ENCODE measurements around the gene TPPP. TPM values are rescaled to one million over a fixed set of nuclear protein-coding genes. Genes with fewer than 3 reads are reported as not detected.
A peak's percentile ranks its signal among the peaks of the same experiment; 100 is the strongest.
"Not testable (repeated sequence)": the region's sequence is repeated elsewhere in the genome, so short reads cannot be mapped to it uniquely, and the experiment has no call there.

Gene TPPP
- total RNA-seq (2014; rRNA removed; shearing (Covaris generic)) (0.13 TPM in 1 of 2 replicates, not detected in the other), polyA plus RNA-seq (2016; fragmentation: Nextera tagmentation; extraction: Ambion mirVana) (not detected in 2 replicates)

- H3K27ac ChIP-seq; H3K9me2 ChIP-seq (ENCODE audit: insufficient read depth); H3K36me3 ChIP-seq (ENCODE audit: low read depth); H3K9me3 ChIP-seq (ENCODE audit: low read depth); H3K9ac ChIP-seq; in situ Hi-C loops (cut with MboI); H3F3A ChIP-seq (ENCODE audit: insufficient read depth); H3K27me3 ChIP-seq (replicated peaks; ENCODE audit: insufficient read depth); H2AFZ ChIP-seq; H3K4me1 ChIP-seq (ENCODE audit: insufficient read depth); H3K79me2 ChIP-seq (ENCODE audit: insufficient read depth); H4K20me1 ChIP-seq (ENCODE audit: insufficient read depth): not testable (repeated sequence)
- DNase-seq: peak; percentile 65
- Histone ChIP-seq H3K4me2 (ENCODE audit: unreplicated experiment) (peak within 1 kb of the TSS; percentile 28), H3K4me3 (peak within 1 kb of the TSS; percentile 5; the same call in 1 of the 2 replicates)
- 1% methylated on average over 35 of the region's 109 CpGs; no CpG with 5 or more reads in 1 of the 2 experiments for WGBS, 2 experiments (ENCODE audit: low coverage in 1 of 2, low lambda C conversion rate in 2 of 2, missing lambda C conversion rate in 2 of 2)
Measured at GRCh38 chr5:693271-694041, at the start of gene TPPP. TSS of gene TPPP (minus strand) at chr5:693352. CDS start at chr5:678060, 15,292 bp downstream.

GRCh38 chr5:742276-742675 lies 49.1 kb upstream of the TPPP start:
- H3K9me3 ChIP-seq (ENCODE audit: low read depth); DNase-seq; H3K4me1 ChIP-seq (ENCODE audit: insufficient read depth); H2AFZ ChIP-seq; in situ Hi-C loops (cut with MboI); H3K9me2 ChIP-seq (ENCODE audit: insufficient read depth); H3K9ac ChIP-seq; H3K79me2 ChIP-seq (ENCODE audit: insufficient read depth); H3K4me3 ChIP-seq; H3F3A ChIP-seq (ENCODE audit: insufficient read depth); H3K36me3 ChIP-seq (ENCODE audit: low read depth); H3K27me3 ChIP-seq (replicated peaks; ENCODE audit: insufficient read depth); H4K20me1 ChIP-seq (ENCODE audit: insufficient read depth); H3K27ac ChIP-seq; H3K4me2 ChIP-seq (ENCODE audit: unreplicated experiment): not testable (repeated sequence)
- WGBS, 2 experiments (ENCODE audit: low coverage in 1 of 2, low lambda C conversion rate in 2 of 2, missing lambda C conversion rate in 2 of 2): 42 to 57% methylated on average over 3 to 6 of the region's 6 CpGs

DNA sequence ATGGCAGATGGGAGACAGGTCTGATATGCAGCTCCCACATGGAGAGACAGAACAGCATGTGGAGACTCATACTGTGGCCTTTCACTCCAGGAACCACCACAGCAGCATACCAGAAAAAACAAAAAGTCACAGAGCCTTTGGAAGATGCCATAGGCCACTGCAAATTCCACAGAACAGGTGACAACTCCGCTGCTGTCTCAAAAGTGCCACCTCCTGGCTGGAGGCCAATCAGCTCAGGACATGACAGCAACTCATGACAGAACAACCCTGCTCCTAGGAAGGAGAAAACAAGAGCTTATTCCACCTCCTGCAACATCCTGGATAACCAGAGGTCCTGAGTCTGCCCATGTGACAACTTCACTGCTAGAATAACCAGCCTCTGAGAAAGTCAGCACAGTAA lies 41.0 kb upstream of the TPPP start:
- H3K36me3 ChIP-seq (ENCODE audit: low read depth); H3K27me3 ChIP-seq (replicated peaks; ENCODE audit: insufficient read depth); H3F3A ChIP-seq (ENCODE audit: insufficient read depth); H3K9me2 ChIP-seq (ENCODE audit: insufficient read depth); H3K4me3 ChIP-seq; DNase-seq; H3K4me2 ChIP-seq (ENCODE audit: unreplicated experiment); H3K4me1 ChIP-seq (ENCODE audit: insufficient read depth); H3K79me2 ChIP-seq (ENCODE audit: insufficient read depth); in situ Hi-C loops (cut with MboI); H3K27ac ChIP-seq; H3K9me3 ChIP-seq (ENCODE audit: low read depth); H3K9ac ChIP-seq; H2AFZ ChIP-seq; H4K20me1 ChIP-seq (ENCODE audit: insufficient read depth): not testable (repeated sequence)
- no CpG with 5 or more reads among the region's 1 CpG for WGBS, 2 experiments (ENCODE audit: low coverage in 1 of 2, low lambda C conversion rate in 2 of 2, missing lambda C conversion rate in 2 of 2)

DNA sequence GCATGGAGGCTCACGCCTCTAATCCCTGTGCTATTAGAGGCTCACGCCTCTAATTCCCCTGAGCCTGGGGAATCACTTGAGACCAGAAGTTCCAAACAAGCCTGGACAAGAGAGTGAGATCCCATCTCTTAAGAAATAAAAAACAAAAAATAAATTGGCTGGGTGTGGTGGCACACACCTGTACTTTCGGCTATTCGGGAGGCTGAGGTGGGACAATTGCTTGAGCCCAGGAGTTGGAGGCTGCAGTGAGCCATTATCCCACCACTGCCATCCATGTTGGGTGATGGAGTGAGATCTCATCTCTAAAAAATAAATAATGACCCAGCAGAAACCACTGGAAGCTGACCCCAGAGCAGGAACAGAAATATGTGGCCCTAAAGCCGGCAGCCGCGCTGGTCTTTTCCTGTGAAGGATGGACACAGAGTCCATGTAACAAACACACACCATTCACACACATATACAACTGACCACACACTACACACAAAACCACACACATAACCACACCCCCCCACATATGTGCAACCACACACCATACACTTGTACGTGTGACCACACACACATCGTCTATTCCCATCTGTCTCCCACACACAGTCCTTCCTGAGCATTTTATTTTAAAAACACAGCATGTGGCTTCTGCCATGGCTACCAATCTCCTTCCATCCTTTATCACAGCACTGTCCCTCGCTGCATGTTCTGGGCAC lies 39.8 kb upstream of the TPPP start:
- H3K27me3 ChIP-seq (replicated peaks; ENCODE audit: insufficient read depth); H3K36me3 ChIP-seq (ENCODE audit: low read depth); H3K79me2 ChIP-seq (ENCODE audit: insufficient read depth); H3K4me1 ChIP-seq (ENCODE audit: insufficient read depth); H3K4me3 ChIP-seq; H3K9me3 ChIP-seq (ENCODE audit: low read depth); H3K4me2 ChIP-seq (ENCODE audit: unreplicated experiment); DNase-seq; H3K9me2 ChIP-seq (ENCODE audit: insufficient read depth); H3K9ac ChIP-seq; H3F3A ChIP-seq (ENCODE audit: insufficient read depth); H2AFZ ChIP-seq; H4K20me1 ChIP-seq (ENCODE audit: insufficient read depth); in situ Hi-C loops (cut with MboI); H3K27ac ChIP-seq: not testable (repeated sequence)
- 62 to 66% methylated on average over 9 to 10 of the region's 10 CpGs for WGBS, 2 experiments (ENCODE audit: low coverage in 1 of 2, low lambda C conversion rate in 2 of 2, missing lambda C conversion rate in 2 of 2)

DNA sequence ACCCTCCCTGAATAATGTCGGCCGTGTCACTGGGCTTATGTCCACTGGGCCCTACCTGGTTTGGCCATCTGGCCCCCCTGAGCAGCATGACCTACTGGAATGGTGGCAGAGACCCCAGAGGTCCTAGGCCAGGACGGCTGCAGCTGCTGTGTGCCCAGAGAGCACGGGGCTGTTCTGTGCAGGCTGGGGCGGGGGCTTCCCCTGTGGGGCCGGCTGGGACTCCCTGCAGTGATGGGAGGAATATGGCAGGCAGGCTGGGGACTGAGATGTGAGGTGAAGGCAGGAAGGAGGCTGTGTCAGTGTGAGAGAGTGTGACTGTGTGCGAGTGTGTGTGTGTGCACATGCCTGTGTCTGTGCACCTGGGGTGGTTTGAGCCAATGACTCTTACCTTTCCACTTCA lies 36.1 kb upstream of the TPPP start:
- H3K9me3 ChIP-seq (ENCODE audit: low read depth); H3K36me3 ChIP-seq (ENCODE audit: low read depth); H3K79me2 ChIP-seq (ENCODE audit: insufficient read depth); H4K20me1 ChIP-seq (ENCODE audit: insufficient read depth); in situ Hi-C loops (cut with MboI); H3K9ac ChIP-seq; H3K4me2 ChIP-seq (ENCODE audit: unreplicated experiment); H3F3A ChIP-seq (ENCODE audit: insufficient read depth); H3K9me2 ChIP-seq (ENCODE audit: insufficient read depth); H3K27me3 ChIP-seq (replicated peaks; ENCODE audit: insufficient read depth); H3K4me1 ChIP-seq (ENCODE audit: insufficient read depth); H2AFZ ChIP-seq; DNase-seq; H3K4me3 ChIP-seq; H3K27ac ChIP-seq: not testable (repeated sequence)
- 36 to 38% methylated on average over 4 to 5 of the region's 7 CpGs for WGBS, 2 experiments (ENCODE audit: low coverage in 1 of 2, low lambda C conversion rate in 2 of 2, missing lambda C conversion rate in 2 of 2)

DNA sequence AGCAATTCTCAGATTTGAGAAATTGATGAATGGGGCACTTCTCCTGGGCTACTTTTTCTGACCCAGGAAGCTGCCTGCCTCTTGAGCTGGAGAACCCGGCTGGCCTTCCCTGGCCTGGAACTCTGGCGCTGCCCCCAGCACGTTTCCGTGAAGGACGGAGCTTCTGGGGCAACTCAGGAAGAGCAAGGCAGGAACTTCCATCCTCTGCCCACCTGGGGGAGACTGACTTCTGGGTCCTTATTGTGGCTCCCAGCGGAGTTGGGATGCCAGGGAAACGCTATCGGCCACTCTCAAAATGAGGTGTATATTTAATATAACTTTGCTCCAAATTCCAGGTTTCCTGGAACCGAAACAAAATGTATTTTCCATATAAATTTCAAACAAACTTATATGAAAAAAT lies 33.9 kb upstream of the TPPP start:
- H3K27ac ChIP-seq; H4K20me1 ChIP-seq (ENCODE audit: insufficient read depth): not testable (repeated sequence)

DNA sequence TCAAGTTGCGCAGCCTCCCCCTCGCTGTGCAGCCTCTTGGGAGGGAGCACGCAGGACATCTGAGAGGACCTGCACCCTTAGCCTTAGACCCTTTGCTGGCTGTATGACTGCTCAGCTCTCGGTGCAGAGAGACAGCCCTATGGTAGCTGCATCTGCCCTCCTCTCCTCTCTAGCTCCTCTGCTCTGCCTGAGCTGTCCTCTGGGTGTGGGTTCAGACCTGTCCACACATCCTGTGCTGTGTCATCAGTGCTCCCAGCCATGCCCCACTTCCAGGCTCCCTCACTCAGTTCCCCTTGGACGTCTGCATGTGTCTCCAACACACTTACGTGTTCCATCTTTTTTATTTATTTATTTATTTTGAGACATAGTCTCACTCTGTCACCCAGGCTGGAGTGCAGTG lies 30.7 kb upstream of the TPPP start:
- in situ Hi-C loops (cut with MboI); H3K4me3 ChIP-seq; H3K36me3 ChIP-seq (ENCODE audit: low read depth); H3K27ac ChIP-seq; DNase-seq; H3K9me2 ChIP-seq (ENCODE audit: insufficient read depth); H3K9me3 ChIP-seq (ENCODE audit: low read depth); H3K4me1 ChIP-seq (ENCODE audit: insufficient read depth); H2AFZ ChIP-seq; H3K4me2 ChIP-seq (ENCODE audit: unreplicated experiment); H3K79me2 ChIP-seq (ENCODE audit: insufficient read depth); H3K9ac ChIP-seq; H3F3A ChIP-seq (ENCODE audit: insufficient read depth); H4K20me1 ChIP-seq (ENCODE audit: insufficient read depth): not testable (repeated sequence)
- 50 to 57% methylated on average over 2 to 3 of the region's 6 CpGs for WGBS, 2 experiments (ENCODE audit: low coverage in 1 of 2, low lambda C conversion rate in 2 of 2, missing lambda C conversion rate in 2 of 2)
- peaks cover 11% of the 10 kb centered on the region for H3K27me3 ChIP-seq (replicated peaks; ENCODE audit: insufficient read depth)

More for the DNA sequence above, 33.9 kb upstream of the TPPP start:
- H3K9me2 ChIP-seq (ENCODE audit: insufficient read depth); H3F3A ChIP-seq (ENCODE audit: insufficient read depth); H3K4me1 ChIP-seq (ENCODE audit: insufficient read depth); H3K4me3 ChIP-seq; H3K9me3 ChIP-seq (ENCODE audit: low read depth); DNase-seq; H3K4me2 ChIP-seq (ENCODE audit: unreplicated experiment); H3K27me3 ChIP-seq (replicated peaks; ENCODE audit: insufficient read depth); H3K36me3 ChIP-seq (ENCODE audit: low read depth); in situ Hi-C loops (cut with MboI); H3K79me2 ChIP-seq (ENCODE audit: insufficient read depth); H2AFZ ChIP-seq; H3K9ac ChIP-seq: not testable (repeated sequence)
- WGBS, 2 experiments (ENCODE audit: low coverage in 1 of 2, low lambda C conversion rate in 2 of 2, missing lambda C conversion rate in 2 of 2): 55 to 65% methylated on average over 4 of the region's 9 CpGs

All from GM23248 (cell line).